HG02943 (cell line): Measurements from ENCODE around the gene HJV.
"Not testable (repeated sequence)": the region's sequence is repeated elsewhere in the genome, so short reads cannot be mapped to it uniquely, and the experiment has no call there.

Experiments used
- ATAC-seq: cut with Tn5 transposase; IDR thresholded peaks from one replicate; pipeline ENCODE4 v1.9.1; 2021; ENCODE audit warnings: mild to moderate bottlenecking, low read depth, moderate library complexity; ENCODE audit not compliant: unreplicated experiment

HJV gene, protein sequence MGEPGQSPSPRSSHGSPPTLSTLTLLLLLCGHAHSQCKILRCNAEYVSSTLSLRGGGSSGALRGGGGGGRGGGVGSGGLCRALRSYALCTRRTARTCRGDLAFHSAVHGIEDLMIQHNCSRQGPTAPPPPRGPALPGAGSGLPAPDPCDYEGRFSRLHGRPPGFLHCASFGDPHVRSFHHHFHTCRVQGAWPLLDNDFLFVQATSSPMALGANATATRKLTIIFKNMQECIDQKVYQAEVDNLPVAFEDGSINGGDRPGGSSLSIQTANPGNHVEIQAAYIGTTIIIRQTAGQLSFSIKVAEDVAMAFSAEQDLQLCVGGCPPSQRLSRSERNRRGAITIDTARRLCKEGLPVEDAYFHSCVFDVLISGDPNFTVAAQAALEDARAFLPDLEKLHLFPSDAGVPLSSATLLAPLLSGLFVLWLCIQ

DNA sequence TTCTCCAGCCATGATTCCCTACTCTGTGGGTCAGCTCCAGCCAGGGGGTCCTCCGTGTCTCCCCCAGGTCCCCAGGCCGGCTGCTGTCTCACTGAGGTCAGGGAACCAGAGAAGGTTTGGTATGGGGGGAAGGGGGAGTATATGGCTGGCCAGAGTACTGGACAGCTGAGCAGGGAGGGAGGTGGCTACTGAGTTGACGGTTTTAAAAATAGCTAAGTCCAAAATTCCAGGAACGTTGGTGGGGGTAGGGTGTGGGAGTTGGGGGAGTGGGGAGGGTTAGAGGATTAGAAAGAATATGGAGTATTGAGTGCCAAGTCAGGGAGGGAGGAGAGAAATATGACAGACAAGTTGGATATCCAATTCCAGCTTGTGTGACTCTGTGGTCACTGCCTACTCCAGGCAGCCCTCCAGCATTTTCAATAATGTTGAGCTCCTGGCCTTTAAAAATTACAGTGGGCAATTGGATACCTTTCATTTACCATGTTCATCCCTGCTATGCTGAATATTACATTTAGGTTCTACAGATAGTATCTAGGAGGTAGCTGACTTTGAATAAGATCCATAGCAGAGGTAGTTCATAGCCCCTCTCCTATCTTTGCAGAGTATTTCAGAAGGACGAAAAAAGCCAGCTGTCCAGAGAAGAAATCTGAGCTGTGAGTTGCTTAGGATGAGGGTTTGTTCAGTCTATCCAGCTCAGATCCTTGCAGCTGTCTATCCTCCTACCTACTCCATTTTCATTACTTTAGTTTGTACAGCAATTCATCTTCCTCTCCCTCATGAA lies at the start of gene HJV:
HJV (minus strand) TSS at position 114 of the 781 bp plus-strand sequence. CDS start 1,504 bp downstream, outside the sequence.
- no peak for ATAC-seq

DNA sequence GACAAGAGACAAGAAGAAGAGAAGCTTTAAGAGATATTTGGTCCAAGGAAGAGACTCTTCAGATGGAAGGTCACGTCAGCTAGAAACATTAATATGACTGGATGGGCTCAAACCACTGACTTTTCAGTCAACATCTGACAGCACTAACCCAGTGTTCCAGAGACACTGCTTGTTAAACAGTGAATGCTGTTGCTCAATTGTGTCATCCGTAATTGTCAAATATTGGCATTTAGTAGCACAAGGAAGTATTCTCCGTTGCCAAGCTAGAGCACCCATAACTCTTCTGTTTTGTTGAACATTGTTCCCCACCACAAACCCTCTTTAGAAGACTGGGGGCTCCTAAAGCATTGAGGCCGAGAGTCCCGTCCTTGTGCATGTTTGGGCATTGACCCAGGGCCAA lies 37.6 kb upstream of the HJV start:
- not testable (repeated sequence) for ATAC-seq

DNA sequence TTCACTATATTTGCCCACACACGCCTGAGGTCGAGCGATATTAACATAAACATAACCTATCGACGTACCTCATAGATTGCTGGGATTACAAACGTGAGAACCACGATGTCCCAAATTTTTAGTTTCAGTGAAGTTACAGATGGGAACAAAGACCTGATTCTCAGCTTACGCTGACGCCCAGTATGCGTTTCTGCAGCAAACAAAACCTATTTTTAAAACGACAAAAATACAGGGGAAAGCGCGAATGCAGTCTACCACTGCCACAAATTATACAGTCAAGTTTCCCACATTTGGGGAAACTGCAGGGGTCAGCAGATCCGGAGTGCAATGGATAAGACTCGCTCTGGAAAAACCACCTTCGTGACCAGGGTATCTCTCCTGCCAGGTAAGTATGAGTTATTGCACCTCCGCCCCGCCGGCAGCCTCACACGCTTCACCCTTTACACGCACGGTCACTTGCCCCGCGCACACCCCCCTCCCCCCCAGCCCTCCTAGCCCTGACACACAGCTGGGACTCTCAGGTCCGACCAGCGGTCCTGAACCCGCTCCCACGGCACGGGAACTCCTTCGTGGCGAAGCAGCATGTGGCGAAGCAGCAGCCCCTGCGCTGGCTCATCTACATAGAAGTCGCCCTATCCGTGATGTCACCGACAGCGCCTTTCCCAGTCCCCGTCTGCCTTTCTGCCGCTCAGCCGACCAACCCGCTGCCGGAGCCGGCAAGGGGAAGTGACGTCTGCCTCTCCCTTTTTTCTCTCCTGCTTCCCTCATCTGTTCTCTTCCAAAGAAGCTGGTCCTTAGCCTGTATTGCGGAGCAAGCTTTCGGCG lies 30.5 kb upstream of the HJV start:
- ATAC-seq, result peak; percentile 63

DNA sequence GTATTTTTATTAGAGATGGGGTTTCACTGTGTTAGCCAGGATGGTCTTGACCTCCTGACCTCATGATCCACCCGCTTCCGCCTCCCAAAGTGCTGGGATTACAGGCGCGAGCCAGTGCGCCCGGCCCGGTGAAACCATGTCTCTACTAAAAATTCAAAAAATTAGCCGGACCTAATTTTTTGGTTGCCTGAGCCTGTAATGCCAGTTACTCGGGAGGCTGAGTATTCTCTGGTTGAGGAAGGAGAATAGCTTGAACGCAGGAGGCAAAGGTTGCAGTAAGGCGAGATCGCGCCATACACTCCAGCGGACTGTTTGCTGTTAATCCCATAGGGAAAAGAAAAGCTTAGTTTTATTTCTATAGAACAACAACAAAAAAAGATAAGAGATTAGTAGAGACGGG lies 29.9 kb upstream of the HJV start:
- ATAC-seq, result no peak

DNA sequence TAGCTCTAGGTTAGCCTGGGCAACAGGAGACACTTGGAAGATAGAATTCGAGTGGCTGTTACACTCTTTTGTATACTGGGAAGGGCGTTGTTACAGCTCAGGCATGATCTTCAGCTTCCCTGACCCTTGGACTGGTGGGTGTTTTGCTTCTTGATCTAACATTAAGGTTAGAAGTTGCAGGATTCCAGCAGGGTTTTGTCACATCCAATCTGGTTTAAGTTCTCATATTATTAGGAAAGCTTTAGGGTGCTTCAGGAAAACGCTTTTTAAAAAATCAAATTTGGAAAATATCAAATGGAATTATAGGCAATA lies 29.1 kb upstream of the HJV start:
- not testable (repeated sequence) for ATAC-seq

DNA sequence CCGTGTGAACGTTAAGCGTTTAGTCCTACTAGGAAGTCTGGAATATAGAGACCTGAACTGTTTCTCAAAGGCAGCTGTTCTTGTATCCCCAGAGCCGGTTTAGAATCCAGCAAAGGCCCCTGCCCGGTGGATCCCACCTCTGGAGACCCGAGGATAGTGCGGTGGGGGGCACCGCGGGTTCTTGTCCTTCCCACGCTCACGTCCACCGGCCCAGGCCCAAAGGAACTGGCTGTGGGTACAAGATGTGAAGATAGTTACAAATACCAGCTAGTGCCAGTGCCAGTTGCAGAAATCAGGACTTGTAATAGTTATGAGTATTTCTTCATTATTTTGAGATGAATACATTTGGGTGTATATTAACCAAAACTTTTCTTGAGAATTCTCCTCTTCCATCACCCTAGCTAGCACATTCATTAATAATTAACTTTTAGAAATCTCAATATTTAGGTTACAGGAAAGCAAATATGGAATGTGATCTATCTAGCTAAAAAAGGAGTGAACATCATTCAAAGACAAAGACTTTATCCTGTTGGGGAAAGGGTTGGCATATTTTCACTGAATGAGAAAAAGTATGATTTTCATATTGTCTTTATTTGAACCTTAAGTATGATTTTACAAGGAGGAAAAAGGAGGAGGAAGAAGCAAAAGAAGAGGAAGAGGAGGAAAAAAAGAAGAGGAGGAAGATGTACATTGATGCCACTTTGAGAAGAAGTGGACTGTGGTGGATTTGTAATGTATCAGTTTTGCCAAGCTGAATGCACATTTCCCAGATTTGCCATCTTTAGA lies 28.5 kb upstream of the HJV start:
- not testable (repeated sequence) for ATAC-seq

DNA sequence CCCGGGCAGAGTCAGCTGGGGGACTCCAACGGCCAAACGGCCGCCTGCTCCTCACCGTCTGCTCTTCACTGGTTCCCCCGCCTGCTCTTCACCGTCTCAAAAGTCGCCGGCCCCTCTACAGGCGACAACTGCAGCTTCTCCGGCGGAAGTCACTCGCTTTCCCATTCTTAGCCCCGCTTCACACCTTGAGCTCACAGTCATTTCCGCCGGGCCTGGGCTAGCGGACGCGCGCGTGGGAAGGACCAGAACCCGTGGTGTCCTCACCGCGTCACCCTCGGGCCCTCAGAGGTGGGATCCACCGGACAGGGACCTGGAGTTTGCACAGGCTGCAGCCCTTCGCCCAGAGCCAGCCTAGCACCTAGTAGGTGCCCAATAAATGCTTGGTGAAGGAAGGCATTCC lies 27.9 kb upstream of the HJV start:
- ATAC-seq, result no peak

DNA sequence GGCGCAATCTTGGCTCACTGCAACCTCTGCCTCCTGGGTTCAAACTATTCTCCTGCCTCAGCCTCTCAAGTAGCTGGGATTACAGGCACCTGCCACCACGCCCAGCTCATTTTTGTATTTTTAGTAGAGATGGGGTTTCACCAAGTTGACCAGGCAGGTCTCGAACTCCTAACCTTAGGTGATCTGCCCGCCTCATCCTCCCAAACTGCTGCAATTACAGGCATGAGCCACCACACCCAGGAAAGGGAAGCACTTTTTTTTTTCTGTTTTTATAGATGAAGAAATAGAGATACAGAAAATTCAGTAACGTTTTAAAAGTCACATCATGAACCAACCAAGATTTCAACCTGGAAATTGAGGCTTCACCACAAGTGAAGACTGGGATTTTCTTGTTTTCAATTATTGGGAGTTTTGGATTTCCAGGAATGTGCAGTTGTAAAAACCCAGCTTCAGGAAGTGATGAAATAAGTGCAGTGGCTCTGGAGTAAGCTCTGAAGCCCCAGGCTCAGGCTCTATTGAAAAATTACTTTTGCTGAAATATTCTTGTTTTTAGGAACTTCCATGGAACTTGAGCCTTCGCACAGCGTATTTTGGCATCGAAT lies 27.1 kb upstream of the HJV start:
- ATAC-seq, result not testable (repeated sequence)

DNA sequence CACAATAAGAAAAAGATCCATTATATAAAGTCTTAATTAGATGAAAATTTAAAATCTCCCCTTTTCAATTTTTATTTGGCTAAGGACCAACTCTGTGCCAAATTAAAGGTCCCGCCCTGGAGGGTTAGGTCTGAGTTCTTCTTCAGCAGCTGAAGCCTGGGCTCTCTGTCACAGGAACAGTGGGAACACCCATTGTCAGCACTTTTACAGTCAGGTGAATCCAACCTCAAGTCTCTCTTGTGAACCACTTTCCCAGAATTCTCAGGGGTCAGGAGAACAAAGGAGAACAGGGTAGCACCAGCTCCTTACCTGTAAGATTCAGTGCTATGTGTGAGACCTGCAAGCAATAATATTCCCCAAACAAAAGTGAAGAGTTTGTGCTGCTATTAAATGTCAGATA lies 25.1 kb upstream of the HJV start:
- no peak for ATAC-seq

DNA sequence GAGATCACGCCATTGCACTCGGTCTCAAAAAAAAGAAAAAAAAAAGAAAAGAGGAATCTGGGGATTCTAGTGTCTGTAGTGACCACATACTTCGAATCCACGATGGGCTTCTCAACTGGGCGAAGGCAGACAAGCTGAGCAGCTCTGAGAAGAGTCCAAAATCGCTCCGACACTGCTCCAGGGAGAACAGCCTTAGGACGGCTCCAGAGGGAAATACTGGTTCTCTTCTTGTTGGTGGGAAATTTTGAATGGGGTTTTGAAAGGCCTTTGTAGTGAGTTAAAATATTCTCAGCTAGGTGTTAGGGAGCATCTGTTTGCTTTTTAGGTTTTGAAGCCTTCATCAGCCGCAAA lies 18.3 kb upstream of the HJV start:
- no peak for ATAC-seq

DNA sequence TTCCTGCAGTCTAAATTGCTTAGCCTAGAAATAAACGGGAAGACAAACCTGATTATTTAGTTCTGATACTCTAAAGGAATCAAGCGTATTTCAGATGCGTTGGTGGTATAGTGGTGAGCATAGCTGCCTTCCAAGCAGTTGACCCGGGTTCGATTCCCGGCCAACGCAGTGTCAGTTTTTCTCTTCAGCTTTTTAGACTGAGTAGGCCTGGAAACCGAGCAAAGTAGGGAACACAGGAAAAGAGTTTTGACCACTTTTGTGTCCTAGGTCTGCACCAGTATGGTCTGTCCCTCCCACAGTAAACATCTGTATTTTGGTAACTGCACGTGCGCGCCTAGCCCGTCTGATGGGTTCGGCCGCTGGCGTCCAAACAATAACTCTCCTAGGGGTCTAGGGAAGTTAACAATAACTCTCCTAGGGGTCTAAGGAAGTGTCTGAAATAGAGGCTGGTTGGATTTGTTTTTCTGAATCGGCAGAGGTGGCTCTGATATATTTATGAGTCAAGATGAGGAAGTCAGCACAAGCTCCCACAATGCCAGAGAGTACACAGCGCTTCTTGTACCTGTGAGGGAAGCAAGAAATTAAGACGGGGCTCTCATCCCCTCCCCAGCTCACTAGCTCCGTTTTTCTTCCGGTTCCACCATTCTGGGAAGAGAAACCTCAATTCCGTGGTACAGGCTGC lies 15.6 kb upstream of the HJV start:
- ATAC-seq, result no peak

DNA sequence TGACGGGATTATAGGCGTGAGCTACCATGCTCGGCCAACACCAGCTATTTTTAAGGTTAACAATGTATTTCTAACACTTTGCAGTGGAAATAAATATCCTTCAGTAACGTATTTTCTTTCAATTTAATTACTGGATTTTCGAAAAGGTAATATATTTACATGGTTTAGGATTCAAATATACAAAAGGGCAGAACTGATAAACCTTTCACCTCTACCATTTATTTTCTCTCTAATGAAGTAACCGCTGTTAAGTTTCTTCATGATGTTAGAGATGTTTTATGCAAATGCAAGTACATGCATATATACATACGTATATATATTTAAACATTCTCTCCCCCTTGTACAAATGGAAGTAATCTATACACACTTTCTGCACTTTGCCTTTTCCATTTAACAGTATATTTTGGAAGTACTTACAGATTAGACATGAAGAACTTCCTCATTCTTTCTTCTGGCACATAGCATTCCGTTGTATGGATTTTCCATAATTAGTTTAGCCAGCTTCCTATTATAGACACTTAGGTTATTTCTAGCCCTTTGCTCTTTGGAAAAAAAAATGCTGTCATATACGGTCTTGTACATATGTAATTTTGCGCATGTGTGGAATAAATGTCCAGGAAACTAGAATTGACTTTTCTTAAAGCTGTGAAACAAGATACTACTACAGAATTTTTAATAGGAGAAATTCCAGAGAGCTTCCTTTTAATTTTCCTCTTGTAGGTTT lies 14.9 kb upstream of the HJV start:
- ATAC-seq, result no peak

DNA sequence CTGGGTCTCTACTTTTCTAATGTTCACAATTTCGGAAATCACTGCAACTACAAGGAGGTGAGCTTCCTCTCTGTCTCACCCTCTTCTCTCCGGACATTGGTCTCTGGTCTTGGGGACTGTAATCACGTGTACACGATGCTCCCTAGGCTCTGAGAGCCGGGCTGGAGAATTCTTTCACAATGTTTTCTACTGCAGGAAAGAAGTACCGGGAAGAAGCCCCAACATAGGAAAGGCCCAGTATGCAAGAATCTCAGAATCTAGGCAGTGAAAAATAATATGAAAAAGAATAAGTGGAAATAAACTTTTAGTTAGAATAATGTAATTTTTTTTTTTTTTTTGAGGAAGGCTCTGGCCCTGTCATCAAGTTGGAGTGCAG lies 13.5 kb upstream of the HJV start:
- ATAC-seq, result no peak

DNA sequence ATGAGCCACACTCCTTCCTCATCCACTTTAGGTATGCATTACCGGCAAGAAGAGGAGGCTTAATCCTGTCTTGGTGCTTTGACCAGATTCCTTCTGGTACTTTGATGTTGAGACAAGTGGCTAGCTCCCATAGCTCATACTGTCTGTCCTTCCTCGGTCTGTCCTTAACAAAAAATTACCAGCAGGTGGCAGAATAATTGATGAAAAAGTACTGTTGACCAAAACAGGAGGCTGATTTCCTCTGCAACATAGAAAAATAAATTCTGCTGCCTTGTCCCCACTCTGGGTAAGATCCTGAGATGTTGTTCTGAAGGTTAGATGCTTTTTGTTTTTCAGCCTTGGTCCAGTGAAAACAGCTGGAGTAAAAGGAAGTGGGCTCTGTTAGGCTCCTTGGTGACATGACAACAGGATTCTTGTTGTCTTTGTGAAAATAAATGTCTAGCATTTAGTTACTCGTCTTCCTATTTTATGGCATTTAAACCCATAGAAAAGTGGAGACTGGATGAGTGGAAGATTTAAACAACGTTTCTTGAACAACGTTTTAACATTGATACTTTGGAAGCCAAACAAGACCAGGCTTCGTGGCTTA lies 11.2 kb upstream of the HJV start:
- ATAC-seq, result no peak

DNA sequence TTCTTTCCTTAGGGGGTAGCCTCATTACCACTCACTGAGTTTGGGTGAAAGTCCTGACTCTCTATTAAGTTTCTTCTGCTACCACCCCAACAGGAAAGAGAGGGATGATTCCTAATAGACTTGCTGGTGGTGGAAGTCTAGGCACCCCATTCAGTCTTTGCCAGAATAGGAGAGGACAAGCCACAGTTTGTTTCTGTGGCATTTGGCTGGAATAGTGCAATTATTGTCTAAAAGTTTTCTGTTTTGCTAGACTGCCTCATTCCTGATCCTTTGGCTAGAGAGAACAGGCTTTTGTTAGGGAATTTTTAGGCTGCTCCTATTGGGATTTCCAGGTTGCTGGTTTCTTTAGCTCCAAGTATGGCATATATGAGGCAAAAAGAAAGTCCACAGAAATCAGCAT lies 9.9 kb upstream of the HJV start:
- no peak for ATAC-seq

DNA sequence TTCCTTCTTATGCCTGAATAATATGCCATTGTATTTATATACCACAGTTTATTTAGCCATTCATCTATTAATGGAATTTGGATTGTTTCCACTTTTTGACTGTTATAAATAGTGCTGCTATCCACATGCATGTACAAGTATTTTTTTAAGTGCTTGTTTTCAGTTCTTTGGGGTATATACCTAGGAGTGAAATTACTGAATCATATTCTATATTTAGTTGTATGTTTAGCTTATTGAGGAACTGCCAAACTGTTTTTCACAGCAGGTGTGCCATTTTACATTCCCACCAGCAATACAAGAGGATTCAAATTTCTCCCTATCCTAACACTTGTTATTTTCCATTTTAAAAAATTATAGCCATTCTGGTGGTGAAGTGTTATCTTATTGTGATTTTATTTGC lies 7.6 kb upstream of the HJV start:
- ATAC-seq, result no peak

DNA sequence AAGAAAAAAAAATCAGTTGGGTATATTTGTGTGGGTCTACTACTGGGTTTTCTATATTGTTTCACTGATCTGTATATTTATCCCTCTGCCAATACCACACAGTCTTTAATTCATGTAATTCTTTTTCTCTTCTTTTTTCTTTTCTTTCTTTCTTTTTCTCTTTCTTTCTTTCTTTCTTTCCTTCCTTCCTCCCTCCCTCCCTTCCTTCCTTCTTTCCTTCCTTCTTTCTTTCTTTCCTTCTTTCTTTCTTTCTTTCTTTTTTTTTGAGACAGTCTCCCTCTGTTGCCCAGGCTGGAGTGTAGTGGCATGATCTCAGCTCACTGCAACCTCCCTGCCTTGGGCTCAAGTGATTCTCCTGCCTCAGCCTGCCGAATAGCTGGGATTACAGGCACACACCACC lies 5.1 kb upstream of the HJV start:
- ATAC-seq, result not testable (repeated sequence)

DNA sequence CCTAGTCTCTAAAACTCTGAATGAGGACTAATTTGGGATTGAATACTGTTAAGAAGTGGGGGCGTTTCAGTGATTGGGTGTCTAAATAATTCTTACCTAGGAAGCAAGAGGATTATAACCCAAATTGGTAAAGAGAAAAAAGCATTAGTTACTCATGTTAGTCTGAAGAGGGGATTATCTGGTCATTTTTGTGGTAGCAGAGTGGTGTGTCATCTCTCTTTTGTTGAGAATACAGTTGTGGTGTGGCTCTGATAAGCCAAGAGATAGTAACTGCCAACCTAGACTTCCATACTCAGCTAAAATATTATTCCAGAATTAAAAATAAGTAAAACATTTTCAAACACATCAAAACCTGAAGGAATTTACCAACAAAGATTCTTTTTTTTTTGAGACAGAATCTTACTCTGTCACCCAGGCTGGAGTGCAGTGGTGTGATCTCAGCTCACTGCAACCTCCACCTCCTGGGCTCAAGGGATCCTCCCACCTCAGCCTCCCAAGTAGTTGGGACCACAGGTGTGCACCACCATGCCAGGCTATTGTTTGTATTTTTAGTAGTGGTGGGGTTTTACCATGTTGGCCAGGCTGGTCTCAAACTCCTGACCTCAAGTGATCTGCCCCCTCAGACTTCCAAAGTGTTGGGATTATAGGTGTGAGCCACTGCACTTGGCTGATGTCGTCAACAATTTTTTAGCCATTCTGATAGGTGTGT lies 4.4 kb upstream of the HJV start:
- not testable (repeated sequence) for ATAC-seq
